ENCODE results near the gene PRPSAP1. TPM values are rescaled to one million over a fixed set of nuclear protein-coding genes. Genes with fewer than 3 reads are reported as not detected.
"Not testable (repeated sequence)": the region's sequence is repeated elsewhere in the genome, so short reads cannot be mapped to it uniquely, and the experiment has no call there.

Gene PRPSAP1
- total RNA-seq, 2 experiments from 2014 or later = 30.1 to 33.3 TPM

DNA sequence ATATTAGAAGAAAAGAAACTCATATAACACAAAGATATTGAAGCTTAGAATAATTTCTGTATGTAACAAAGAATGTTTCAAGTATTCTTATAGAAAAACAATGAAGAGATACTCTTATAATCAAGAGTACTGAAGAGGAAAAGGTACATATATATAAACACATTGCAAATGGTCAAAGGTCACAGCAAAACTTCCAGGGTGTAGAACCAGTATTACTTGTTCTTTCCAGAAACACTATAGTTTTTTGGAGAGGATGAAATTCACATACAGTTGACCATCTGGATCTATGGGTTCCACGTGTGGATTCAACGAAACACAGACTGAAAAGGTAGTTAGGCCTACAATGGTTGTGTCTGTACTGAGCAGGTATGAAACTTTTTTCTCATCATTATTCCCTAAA is 22.6 kb downstream of the PRPSAP1 start:
- DNase-seq = no peak
- intact Hi-C loops (cut with micrococcal nuclease) = no loop called here
- no peaks in the 10 kb centered on the region for H3K9me3 Mint-ChIP-seq
- no peak overlapping the region for H3K27ac Mint-ChIP-seq
- H3K27me3 Mint-ChIP-seq (ENCODE audit: low read depth) = no peaks in the 10 kb centered on the region
- H3K4me3 Mint-ChIP-seq = no peak overlapping the region
- H3K36me3 Mint-ChIP-seq (ENCODE audit: low read depth) = peaks cover 5% of the 10 kb centered on the region
- CTCF ChIA-PET = interaction anchor here (3.7 kb wide), 1 partner anchor 67 kb away, joined by 19 read pairs; no protein-coding TSS in a partner anchor
- no peaks in the 10 kb centered on the region for H3K4me1 Mint-ChIP-seq (ENCODE audit: low read depth)

DNA sequence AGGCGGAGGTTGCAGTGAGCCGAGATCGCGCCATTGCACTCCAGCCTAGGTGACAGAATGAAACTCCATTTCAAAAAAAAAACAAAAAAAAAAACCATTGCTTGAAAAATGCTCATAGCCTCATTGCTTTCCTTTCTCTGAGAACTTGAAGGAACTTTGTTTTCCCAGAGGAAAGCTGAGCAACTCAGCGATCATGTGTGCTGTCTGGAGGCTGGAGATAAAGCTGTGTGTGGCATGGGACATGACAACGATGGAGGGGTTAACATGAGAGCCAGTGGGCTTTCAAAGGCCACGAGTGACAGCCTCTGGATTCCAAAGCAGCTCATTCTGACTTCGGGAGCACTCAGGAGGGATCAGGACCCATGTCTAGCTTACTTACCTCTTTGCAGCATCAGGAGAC is 24.1 kb downstream of the PRPSAP1 start:
- Mint-ChIP-seq H3K4me3 (no peak overlapping the region), H3K27ac (no peak overlapping the region), H3K27me3 (ENCODE audit: low read depth) (no peaks in the 10 kb centered on the region), H3K4me1 (ENCODE audit: low read depth) (no peaks in the 10 kb centered on the region), H3K9me3 (no peaks in the 10 kb centered on the region), H3K36me3 (ENCODE audit: low read depth) (peaks cover 5% of the 10 kb centered on the region)
- intact Hi-C loops (cut with micrococcal nuclease) = no loop called here
- CTCF ChIA-PET = interaction anchor here (0.6 to 3.7 kb wide), 2 partner anchors 68 to 81 kb away, joined by 4 to 19 read pairs; no protein-coding TSS in a partner anchor
- DNase-seq = no peak

DNA sequence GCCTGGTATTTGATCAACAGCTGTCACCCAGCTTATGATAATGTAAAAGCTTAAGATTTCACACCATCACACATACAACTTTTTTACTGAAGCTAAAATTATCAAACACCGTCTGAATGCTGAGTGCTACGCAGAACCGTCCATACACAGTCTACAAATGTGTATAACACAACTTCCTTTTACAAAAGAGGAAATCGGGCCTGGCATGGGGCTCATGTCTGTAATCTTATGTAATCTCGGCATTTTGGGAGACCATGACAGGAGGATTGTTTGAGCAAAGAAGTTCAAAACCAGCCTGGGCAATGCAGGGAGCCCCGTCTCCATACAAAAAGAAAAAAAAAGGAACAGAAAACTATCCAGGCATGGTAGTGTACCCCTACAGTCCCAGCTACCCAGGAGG is 26.0 kb downstream of the PRPSAP1 start:
- Mint-ChIP-seq H3K27ac (no peak overlapping the region), H3K36me3 (ENCODE audit: low read depth) (peaks cover 6% of the 10 kb centered on the region), H3K27me3 (ENCODE audit: low read depth) (no peaks in the 10 kb centered on the region), H3K4me3 (no peak overlapping the region), H3K9me3 (no peaks in the 10 kb centered on the region), H3K4me1 (ENCODE audit: low read depth) (no peaks in the 10 kb centered on the region)
- CTCF ChIA-PET = no interaction called here
- DNase-seq = no peak
- intact Hi-C loops (cut with micrococcal nuclease) = no loop called here

DNA sequence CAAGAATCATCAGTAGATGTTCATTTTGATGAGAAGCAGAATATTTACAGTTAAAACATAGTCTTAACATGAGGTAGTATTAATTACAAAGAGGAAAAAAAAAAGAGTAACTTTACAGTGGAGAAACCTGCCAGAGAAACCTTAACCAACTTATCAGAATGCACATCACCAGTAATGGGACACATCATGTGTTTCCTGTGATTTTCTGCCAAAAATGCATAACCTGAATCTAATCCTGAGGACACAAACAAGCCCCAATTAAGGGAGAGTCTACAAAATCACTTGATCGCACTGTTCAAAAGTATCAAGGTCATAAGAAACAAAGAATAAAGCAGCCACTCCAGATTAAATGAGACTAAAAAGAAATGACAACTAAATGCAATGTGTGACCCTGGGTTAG is 27.4 kb downstream of the PRPSAP1 start:
- H3K36me3 Mint-ChIP-seq (ENCODE audit: low read depth) = peaks cover 6% of the 10 kb centered on the region
- H3K27me3 Mint-ChIP-seq (ENCODE audit: low read depth) = no peaks in the 10 kb centered on the region
- H3K27ac Mint-ChIP-seq = no peak overlapping the region
- no peaks in the 10 kb centered on the region for H3K9me3 Mint-ChIP-seq
- CTCF ChIA-PET = interaction anchor here (0.8 to 1.0 kb wide), 2 partner anchors 223 to 576 kb away, joined by 3 to 4 read pairs; no protein-coding TSS in a partner anchor
- no peak for DNase-seq
- no peak overlapping the region for H3K4me3 Mint-ChIP-seq
- intact Hi-C loops (cut with micrococcal nuclease) = no loop called here
- no peaks in the 10 kb centered on the region for H3K4me1 Mint-ChIP-seq (ENCODE audit: low read depth)

DNA sequence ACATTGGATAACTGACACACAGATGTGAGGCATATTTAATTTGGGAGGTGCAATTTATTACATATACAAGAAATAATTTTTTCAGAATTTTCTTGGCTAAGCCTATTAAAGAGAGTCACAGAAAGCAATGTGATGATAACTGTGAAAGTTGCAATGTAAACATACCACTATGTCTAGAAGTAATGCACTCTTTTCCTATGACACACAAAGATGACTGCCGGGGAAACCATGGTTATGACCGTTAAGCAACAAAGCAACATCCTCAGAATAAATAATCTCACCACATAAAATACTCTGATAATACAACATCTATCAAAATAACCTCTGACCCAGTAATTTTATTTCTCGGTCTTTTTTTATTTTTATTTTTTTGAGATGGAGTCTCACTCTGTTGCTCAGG is 35.1 kb downstream of the PRPSAP1 start:
- intact Hi-C loops (cut with micrococcal nuclease) = no loop called here
- Mint-ChIP-seq H3K27me3 (ENCODE audit: low read depth) (no peaks in the 10 kb centered on the region), H3K9me3 (no peaks in the 10 kb centered on the region), H3K36me3 (ENCODE audit: low read depth) (peaks cover 3% of the 10 kb centered on the region), H3K4me1 (ENCODE audit: low read depth) (no peaks in the 10 kb centered on the region), H3K27ac (no peak overlapping the region), H3K4me3 (no peak overlapping the region)
- CTCF ChIA-PET = interaction anchor here (0.7 kb wide), 1 partner anchor 32 kb away, joined by 3 read pairs; no protein-coding TSS in a partner anchor
- DNase-seq = no peak

DNA sequence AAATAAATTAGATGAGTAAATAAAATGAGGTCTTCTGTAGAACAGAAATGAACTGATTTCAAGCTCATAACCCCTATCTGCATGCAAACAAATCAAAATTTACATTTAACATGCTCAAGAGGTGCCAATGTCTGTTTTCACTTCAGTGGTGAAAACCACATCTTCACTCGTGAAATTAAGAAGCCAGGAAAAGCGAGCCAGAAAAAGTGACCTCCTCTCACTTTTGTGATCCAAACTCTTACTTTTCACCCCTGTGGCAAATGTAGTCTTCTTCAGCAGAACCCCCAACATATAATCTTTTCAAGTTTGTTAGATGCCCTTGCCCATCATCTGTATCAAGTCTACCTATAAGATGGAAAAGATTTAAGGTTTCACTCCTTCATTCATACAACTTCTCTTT is 36.2 kb downstream of the PRPSAP1 start:
- intact Hi-C loops (cut with micrococcal nuclease) = no loop called here
- H3K36me3 Mint-ChIP-seq (ENCODE audit: low read depth) = peaks cover 6% of the 10 kb centered on the region

DNA sequence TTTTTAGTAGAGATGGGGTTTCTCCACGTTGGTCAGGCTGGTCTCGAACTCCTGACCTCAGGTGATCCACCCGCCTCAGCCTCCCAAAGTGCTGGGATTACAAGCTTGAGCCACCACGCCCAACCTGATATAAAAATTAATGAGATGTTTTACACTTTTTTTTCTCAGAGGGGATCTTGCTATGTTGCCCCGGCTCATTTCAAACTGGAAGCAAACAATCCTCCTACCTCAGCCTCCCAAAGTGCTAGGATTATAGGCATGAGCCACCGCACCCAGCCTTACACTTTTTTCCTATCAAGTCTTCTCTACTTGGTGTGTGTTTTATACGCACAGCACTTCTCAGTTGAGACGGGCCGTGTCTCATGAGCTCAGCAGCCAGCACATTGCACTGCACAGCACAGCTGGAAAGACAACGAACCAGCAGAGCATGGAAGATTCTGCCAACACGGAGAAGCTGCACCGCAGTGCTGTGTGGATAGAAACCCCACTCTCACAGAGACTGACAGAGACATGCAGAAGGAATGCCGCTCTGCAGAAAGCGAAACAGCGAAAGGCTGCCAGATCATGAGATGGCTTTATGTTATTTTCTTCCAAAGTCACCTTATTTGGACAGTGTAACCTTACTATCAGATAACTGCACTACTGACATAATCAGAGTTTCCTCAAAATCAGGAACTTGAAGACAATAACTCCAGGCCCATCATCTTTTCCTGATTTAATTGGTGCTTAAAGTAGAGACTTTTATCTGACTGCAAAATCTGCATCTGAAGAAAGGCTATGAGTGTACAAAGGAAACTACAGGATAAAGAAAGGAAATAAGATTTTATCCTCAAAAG is 39.1 kb downstream of the PRPSAP1 start:
- H3K27ac Mint-ChIP-seq = no peak overlapping the region

More for the DNA sequence above, 36.2 kb downstream of the PRPSAP1 start:
- H3K27ac Mint-ChIP-seq = no peak overlapping the region
- no peaks in the 10 kb centered on the region for H3K4me1 Mint-ChIP-seq (ENCODE audit: low read depth)
- H3K27me3 Mint-ChIP-seq (ENCODE audit: low read depth) = no peaks in the 10 kb centered on the region
- no peak overlapping the region for H3K4me3 Mint-ChIP-seq
- no peaks in the 10 kb centered on the region for H3K9me3 Mint-ChIP-seq
- CTCF ChIA-PET = interaction anchor here (0.6 to 1.3 kb wide), 4 partner anchors 16 to 304 kb away, joined by 3 to 5 read pairs (median 4); no protein-coding TSS in a partner anchor
- DNase-seq = no peak

DNA sequence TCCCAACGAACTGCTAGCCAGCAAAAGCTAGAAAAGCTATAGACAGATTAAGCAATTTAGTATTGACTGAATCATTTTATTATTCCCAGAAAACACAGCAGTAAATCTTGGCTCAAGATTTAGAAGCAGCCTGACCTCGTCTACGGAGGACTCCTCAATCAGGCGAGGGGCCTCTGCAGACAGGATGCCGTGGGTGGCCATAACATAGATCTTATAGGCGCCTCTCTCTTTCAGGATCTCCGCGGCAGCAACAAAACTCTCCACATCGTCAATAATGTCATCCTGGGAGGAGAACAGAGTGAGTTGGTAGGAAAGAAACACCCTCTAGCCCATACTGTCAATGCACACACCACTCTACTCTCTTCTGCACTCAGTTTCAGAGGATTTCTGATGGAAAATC is 41.0 kb downstream of the PRPSAP1 start:
- H3K9me3 Mint-ChIP-seq = no peaks in the 10 kb centered on the region
- no peaks in the 10 kb centered on the region for H3K27me3 Mint-ChIP-seq (ENCODE audit: low read depth)
- no peak overlapping the region for H3K27ac Mint-ChIP-seq
- intact Hi-C loops (cut with micrococcal nuclease) = no loop called here
- CTCF ChIA-PET = no interaction called here
- DNase-seq = no peak
- no peaks in the 10 kb centered on the region for H3K4me1 Mint-ChIP-seq (ENCODE audit: low read depth)
- no peak overlapping the region for H3K4me3 Mint-ChIP-seq
- H3K36me3 Mint-ChIP-seq (ENCODE audit: low read depth) = peaks cover 10% of the 10 kb centered on the region

More for the DNA sequence above, 39.1 kb downstream of the PRPSAP1 start:
- DNase-seq = no peak
- Mint-ChIP-seq H3K27me3 (ENCODE audit: low read depth) (no peaks in the 10 kb centered on the region), H3K4me3 (no peak overlapping the region), H3K36me3 (ENCODE audit: low read depth) (peaks cover 8% of the 10 kb centered on the region), H3K4me1 (ENCODE audit: low read depth) (no peaks in the 10 kb centered on the region), H3K9me3 (no peaks in the 10 kb centered on the region)
- intact Hi-C loops (cut with micrococcal nuclease) = no loop called here
- CTCF ChIA-PET = interaction anchor here (0.7 kb wide), 1 partner anchor 95 kb away, joined by 3 read pairs; no protein-coding TSS in a partner anchor

DNA sequence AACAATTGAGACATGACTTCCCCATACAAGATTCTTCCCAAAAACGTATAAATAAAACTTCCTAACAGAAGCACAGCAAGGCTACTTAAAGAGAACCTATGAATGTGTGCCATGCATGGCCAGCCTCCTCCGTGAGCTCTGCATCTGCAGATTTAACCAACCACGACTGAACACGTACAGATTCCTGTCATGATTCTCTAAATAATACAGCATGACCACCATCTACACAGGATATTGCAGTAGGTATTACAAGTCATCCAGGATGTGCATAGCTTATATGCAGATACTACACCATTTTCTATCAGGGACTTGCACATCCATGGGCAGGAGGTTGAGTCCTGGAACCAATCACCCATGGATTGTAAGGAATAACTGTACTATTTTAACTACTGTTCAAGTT is 44.3 kb downstream of the PRPSAP1 start:
- no peak overlapping the region for H3K27ac Mint-ChIP-seq
- no peaks in the 10 kb centered on the region for H3K27me3 Mint-ChIP-seq (ENCODE audit: low read depth)
- DNase-seq = no peak
- no peaks in the 10 kb centered on the region for H3K9me3 Mint-ChIP-seq
- no peak overlapping the region for H3K4me3 Mint-ChIP-seq
- intact Hi-C loops (cut with micrococcal nuclease) = no loop called here
- no peaks in the 10 kb centered on the region for H3K4me1 Mint-ChIP-seq (ENCODE audit: low read depth)
- peaks cover 10% of the 10 kb centered on the region for H3K36me3 Mint-ChIP-seq (ENCODE audit: low read depth)
- CTCF ChIA-PET = interaction anchor here (1.1 to 3.3 kb wide), 4 partner anchors 10 to 89 kb away, joined by 5 to 20 read pairs (median 18); no protein-coding TSS in a partner anchor

DNA sequence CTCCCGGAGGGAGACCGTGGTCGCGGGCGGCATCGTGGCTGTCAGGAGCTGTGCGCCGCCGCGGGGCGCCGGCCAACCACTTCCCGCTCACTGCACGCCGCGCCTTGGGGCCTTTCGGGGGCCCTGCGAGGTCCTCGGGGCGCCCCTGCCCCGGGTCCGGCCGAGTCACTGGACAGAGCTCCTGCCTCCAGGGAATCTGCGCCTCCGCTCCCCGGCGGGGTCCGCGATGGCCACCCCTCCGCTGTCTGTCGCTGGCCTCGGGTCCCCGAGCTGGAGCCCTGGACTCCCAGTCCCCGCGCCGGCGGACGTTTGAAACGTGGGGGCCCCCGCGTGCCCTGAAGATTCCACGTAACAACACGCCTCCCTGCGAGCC is 45.8 kb downstream of the PRPSAP1 start, which contains the start of gene QRICH2:
QRICH2 (minus strand) TSS at position 311 of the 373 bp plus-strand sequence; CDS start at position 33, 278 bp downstream.
- H3K27ac Mint-ChIP-seq = no peak within 1 kb of the TSS
- H3K4me3 Mint-ChIP-seq = no peak within 1 kb of the TSS

DNA sequence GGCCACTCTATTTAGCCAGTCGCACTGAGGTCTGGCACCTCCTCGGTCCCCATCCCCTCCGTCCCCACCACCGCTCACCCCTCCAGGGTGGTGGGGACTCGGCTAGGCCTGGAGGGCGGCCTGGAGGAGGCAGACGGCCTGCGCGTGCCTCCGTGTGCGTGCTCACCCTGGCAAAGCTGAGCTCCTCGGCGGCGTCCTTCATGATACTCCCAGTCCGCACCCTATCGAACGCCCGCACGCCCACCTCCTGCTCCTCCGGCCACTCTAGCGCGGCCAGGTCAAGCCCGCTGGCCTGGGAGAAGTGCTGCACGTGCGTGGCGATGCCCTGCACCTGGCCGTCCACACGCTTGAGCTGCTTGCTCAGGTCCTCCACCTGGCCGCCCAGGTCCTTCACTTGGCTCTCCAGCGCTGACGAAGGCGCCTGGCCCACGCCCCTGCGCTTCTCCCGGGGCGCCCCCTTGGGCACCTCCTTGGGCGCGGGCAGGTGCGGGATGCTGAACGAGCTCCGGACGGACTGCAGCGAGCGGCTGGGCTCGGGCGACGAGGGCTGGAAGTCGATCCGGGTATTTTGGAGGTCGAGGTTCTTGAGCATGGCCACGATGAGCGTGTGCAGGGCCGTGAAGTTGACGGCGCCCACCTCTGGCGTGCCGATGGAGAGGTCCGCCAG is 46.3 kb downstream of the PRPSAP1 start:
- CTCF ChIA-PET = interaction anchor here (0.6 to 2.9 kb wide), 5 partner anchors 9 to 216 kb away, joined by 3 to 16 read pairs (median 3); no protein-coding TSS in a partner anchor
- intact Hi-C loops (cut with micrococcal nuclease) = no loop called here
- peaks cover 6% of the 10 kb centered on the region for H3K36me3 Mint-ChIP-seq (ENCODE audit: low read depth)
- H3K9me3 Mint-ChIP-seq = no peaks in the 10 kb centered on the region
- no peaks in the 10 kb centered on the region for H3K4me1 Mint-ChIP-seq (ENCODE audit: low read depth)
- no peaks in the 10 kb centered on the region for H3K27me3 Mint-ChIP-seq (ENCODE audit: low read depth)
- DNase-seq = no peak
- H3K4me3 Mint-ChIP-seq = no peak overlapping the region
- H3K27ac Mint-ChIP-seq = no peak overlapping the region

More for the DNA sequence above, 45.8 kb downstream of the PRPSAP1 start, which contains the start of gene QRICH2:
- H3K36me3 Mint-ChIP-seq (ENCODE audit: low read depth) = peaks cover 6% of the 10 kb centered on the region
- CTCF ChIA-PET = interaction anchor here (1.1 to 2.9 kb wide), 2 partner anchors 9 to 90 kb away, joined by 3 to 16 read pairs; no protein-coding TSS in a partner anchor
- H3K4me1 Mint-ChIP-seq (ENCODE audit: low read depth) = no peaks in the 10 kb centered on the region
- no peaks in the 10 kb centered on the region for H3K9me3 Mint-ChIP-seq
- intact Hi-C loops (cut with micrococcal nuclease) = no loop called here
- H3K27me3 Mint-ChIP-seq (ENCODE audit: low read depth) = no peaks in the 10 kb centered on the region
- no peak for DNase-seq

DNA sequence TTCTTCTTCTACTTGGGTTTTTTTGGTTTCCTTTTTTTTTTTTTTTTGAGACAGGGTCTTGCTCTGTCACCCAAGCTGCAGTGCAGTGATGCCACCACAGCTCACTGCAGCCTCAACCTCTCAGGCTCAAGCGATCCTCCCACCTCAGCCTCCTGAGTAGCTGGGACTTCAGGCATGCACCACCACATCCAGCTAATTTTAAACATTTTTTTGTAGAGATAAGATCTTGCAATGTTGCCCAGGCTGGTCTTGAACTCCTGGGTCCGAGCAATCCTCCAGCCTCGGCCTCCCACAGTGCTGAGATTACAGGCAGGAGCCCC is 48.6 kb downstream of the PRPSAP1 start:
- intact Hi-C loops (cut with micrococcal nuclease); DNase-seq; H3K4me1 Mint-ChIP-seq (ENCODE audit: low read depth); H3K27me3 Mint-ChIP-seq (ENCODE audit: low read depth); H3K9me3 Mint-ChIP-seq; H3K36me3 Mint-ChIP-seq (ENCODE audit: low read depth); H3K4me3 Mint-ChIP-seq; H3K27ac Mint-ChIP-seq: not testable (repeated sequence)
- CTCF ChIA-PET = interaction anchor here (0.6 to 9.4 kb wide), 7 partner anchors 80 to 443 kb away, joined by 3 to 113 read pairs (median 5); partner anchors contain the start of gene SPHK1

All from activated naive CD4-positive, alpha-beta T cell treated with anti-CD3 and anti-CD28 coated beads for 36 hours (primary cell).